ENCODE results near the gene PEAK3. TPM values are rescaled to one million over a fixed set of nuclear protein-coding genes. Genes with fewer than 3 reads are reported as not detected.

PEAK3 gene
- total and polyA plus RNA-seq, 12 donors: 0.05 to 3.2 (median 1.2) TPM; not detected in 1

GRCh38 chr19:2307518-2308012 is 25.6 kb upstream of the PEAK3 start:
- Histone ChIP-seq H3K4me1 (replicated peaks in 1 of 2) (peaks cover 0 to 3% of the 10 kb centered on the region in 2 donors), H3K4me3 (no peak overlapping the region), H3K27me3 (peaks cover 22% of the 10 kb centered on the region), H3K27ac (no peak overlapping the region), H3K9me3 (replicated peaks in 1 of 3) (no peaks in the 10 kb centered on the region), H3K36me3 (replicated peaks in 1 of 2) (no peaks in the 10 kb centered on the region)
- intact Hi-C loops (cut with DNase I): no loop called here
- TF ChIP-seq, protein P1, sequence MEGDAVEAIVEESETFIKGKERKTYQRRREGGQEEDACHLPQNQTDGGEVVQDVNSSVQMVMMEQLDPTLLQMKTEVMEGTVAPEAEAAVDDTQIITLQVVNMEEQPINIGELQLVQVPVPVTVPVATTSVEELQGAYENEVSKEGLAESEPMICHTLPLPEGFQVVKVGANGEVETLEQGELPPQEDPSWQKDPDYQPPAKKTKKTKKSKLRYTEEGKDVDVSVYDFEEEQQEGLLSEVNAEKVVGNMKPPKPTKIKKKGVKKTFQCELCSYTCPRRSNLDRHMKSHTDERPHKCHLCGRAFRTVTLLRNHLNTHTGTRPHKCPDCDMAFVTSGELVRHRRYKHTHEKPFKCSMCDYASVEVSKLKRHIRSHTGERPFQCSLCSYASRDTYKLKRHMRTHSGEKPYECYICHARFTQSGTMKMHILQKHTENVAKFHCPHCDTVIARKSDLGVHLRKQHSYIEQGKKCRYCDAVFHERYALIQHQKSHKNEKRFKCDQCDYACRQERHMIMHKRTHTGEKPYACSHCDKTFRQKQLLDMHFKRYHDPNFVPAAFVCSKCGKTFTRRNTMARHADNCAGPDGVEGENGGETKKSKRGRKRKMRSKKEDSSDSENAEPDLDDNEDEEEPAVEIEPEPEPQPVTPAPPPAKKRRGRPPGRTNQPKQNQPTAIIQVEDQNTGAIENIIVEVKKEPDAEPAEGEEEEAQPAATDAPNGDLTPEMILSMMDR (IDR thresholded peaks at IDR 0.05): no peak
- no peak for TF ChIP-seq POLR2A (IDR thresholded peaks at IDR 0.05)
- WGBS, 4 donors: 8 to 25% (median 15%) methylated on average over 5 to 33 of the region's 33 CpGs
- no peak for DNase-seq

DNA sequence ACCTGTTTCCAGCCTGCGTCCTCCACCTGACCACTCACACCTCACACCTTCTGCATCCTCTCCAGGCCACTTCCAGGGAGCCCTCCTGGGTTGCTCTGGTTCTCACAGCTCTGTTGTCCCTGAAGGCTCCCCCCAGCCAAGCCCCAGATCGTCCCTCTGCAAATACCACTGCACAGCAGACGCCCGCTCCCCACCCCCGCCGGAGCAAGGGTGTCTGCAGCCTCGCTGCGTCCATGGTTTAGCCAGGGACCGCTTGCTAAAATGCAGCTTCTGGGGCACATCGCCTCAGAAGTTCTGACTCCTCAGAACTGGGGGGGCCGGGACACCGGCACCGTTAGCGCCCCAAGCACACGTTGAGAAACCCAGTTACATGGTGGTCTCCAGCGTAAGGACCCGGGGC is 25.0 kb upstream of the PEAK3 start:
- no peak for DNase-seq
- no peak overlapping the region for H3K27ac ChIP-seq
- peaks cover 27% of the 10 kb centered on the region for H3K27me3 ChIP-seq
- 52 to 65% (median 58%) methylated on average over 9 to 17 of the region's 17 CpGs for WGBS, 4 donors
- TF ChIP-seq, protein P1 (IDR thresholded peaks at IDR 0.05): no peak
- TF ChIP-seq POLR2A (IDR thresholded peaks at IDR 0.05): no peak
- intact Hi-C loops (cut with DNase I): no loop called here
- no peak overlapping the region for H3K4me3 ChIP-seq
- H3K9me3 ChIP-seq (replicated peaks in 1 of 3): no peaks in the 10 kb centered on the region
- no peaks in the 10 kb centered on the region for H3K36me3 ChIP-seq (replicated peaks in 1 of 2)
- H3K4me1 ChIP-seq (replicated peaks in 1 of 2): peaks cover 0 to 7% of the 10 kb centered on the region in 2 donors

DNA sequence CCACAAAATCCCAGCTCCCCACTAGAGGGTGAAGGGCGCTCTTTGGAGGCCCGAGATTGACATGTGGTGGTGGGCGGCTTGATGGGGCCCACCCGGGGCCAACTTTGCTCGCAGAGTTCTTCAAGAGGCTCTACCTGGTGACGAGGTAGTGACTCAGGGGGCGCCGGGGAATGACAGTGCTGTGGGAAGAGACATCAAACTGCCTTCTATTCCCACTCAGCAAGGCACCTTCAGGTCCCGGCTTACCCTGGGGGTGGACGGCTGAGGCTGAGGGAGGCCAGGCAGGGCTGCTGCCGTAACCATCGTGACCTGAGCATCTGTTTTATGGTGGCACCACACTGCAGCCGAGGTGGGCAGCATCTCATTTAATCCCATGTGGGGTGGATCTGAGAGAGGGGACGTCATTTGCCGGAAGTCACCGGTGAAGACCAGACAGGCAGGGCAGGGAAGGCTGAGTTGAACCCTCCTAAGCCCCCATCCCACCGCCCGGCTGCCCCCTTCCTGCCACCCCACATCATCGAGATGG is 24.4 kb upstream of the PEAK3 start:
- peaks cover 0 to 7% of the 10 kb centered on the region in 2 donors for H3K4me1 ChIP-seq (replicated peaks in 1 of 2)
- no peak for TF ChIP-seq POLR2A (IDR thresholded peaks at IDR 0.05)
- TF ChIP-seq, protein P1 (IDR thresholded peaks at IDR 0.05): no peak
- no peaks in the 10 kb centered on the region for H3K36me3 ChIP-seq (replicated peaks in 1 of 2)
- H3K27me3 ChIP-seq: peaks cover 27% of the 10 kb centered on the region
- no peaks in the 10 kb centered on the region for H3K9me3 ChIP-seq (replicated peaks in 1 of 3)
- 71 to 75% (median 73%) methylated on average over 6 to 19 of the region's 19 CpGs for whole genome bisulfite sequencing, 4 donors
- H3K27ac ChIP-seq: no peak overlapping the region
- H3K4me3 ChIP-seq: no peak overlapping the region
- intact Hi-C loops (cut with DNase I): no loop called here
- DNase-seq: no peak

- Histone ChIP-seq H3K27me3 (peaks cover 27% of the 10 kb centered on the region), H3K36me3 (replicated peaks in 1 of 2) (no peaks in the 10 kb centered on the region), H3K27ac (no peak overlapping the region), H3K9me3 (replicated peaks in 1 of 3) (no peaks in the 10 kb centered on the region), H3K4me1 (replicated peaks in 1 of 2) (peaks cover 0 to 7% of the 10 kb centered on the region in 2 donors), H3K4me3 (no peak overlapping the region)
- no peak for TF ChIP-seq POLR2A (IDR thresholded peaks at IDR 0.05)
- TF ChIP-seq, protein P1 (IDR thresholded peaks at IDR 0.05): no peak
- DNase-seq: no peak
- intact Hi-C loops (cut with DNase I): no loop called here
- 72 to 78% (median 74%) methylated on average over 14 to 19 of the region's 19 CpGs for WGBS, 4 donors
Measured at GRCh38 chr19:2305452-2306280, 23.7 kb upstream of the PEAK3 start.
